Suprapubic skin (tissue), 3 donors: ENCODE measurements around the gene CCDC136.

ENCODE experiments used
- CTCF ChIP-seq, 2 donors: fragments of 200-600 bp in 1 of 2; fragments of 450-650 bp in 1 of 2; sonication (generic) in 1 of 2; IDR thresholded peaks; one replicate each; pipeline ENCODE4 v1.5.1; 2016 to 2019; ENCODE audit warnings: antibody characterized with exemption in 2 of 2, mild to moderate bottlenecking in 1 of 2, moderate library complexity in 1 of 2
- POLR2AphosphoS5 ChIP-seq, 3 donors: sonication (generic); formaldehyde crosslinking; IDR thresholded peaks; one replicate each; pipeline ENCODE4 v1.6.1; 2017; ENCODE audit warnings: antibody characterized with exemption in 3 of 3

DNA sequence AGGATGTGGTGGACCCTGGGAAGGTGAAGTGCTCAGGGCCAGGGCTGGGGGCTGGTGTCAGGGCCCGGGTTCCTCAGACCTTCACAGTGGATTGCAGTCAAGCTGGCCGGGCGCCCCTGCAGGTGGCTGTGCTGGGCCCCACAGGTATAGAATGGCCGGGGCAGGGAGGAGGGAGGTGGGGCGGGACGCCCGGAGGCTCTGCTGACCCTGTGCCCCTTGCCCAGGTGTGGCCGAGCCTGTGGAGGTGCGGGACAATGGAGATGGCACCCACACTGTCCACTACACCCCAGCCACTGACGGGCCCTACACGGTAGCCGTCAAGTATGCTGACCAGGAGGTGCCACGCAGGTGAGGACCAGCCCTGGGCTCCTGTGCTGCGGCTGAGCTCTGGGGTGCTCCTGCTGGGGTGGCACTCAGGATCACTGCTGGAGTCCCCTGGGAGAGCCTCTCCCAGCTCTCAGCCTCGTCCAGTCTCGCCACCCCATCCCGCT lies 56.0 kb downstream of the CCDC136 start:
- no peak for TF ChIP-seq CTCF (IDR thresholded peaks at IDR 0.05)
- no peak for TF ChIP-seq POLR2AphosphoS5 (IDR thresholded peaks at IDR 0.05)
